Mucosa of rectum (tissue), 2 donors: ENCODE data around the gene UBTD2.

ENCODE experiments used
- H3K27ac ChIP-seq, 2 donors: one replicate each; pipeline ENCODE4 v1.7.0; 2013; ENCODE audit warnings: inconsistent platforms in 2 of 2, low read depth in 2 of 2, low read length in 2 of 2
- H3K27me3 ChIP-seq, 2 donors: one replicate each; pipeline ENCODE4 v1.7.0; 2013; ENCODE audit warnings: low read length in 2 of 2; ENCODE audit not compliant: control insufficient read depth in 2 of 2, insufficient read depth in 2 of 2
- H3K36me3 ChIP-seq, 2 donors: one replicate each; pipeline ENCODE4 v1.7.0; 2013; ENCODE audit warnings: low read length in 2 of 2; ENCODE audit not compliant: control insufficient read depth in 2 of 2, insufficient read depth in 2 of 2
- H3K4me1 ChIP-seq, 2 donors: one replicate each; pipeline ENCODE4 v1.7.0; 2013; ENCODE audit warnings: low read length in 2 of 2, mild to moderate bottlenecking in 1 of 2; ENCODE audit not compliant: control insufficient read depth in 2 of 2, insufficient read depth in 2 of 2
- H3K4me3 ChIP-seq, 2 donors: one replicate each; pipeline ENCODE4 v1.7.0; 2013; ENCODE audit warnings: low read length in 2 of 2
- H3K9ac ChIP-seq, 2 donors: one replicate each; pipeline ENCODE4 v1.7.0; 2013; ENCODE audit warnings: low read length in 2 of 2, low read depth in 1 of 2, mild to moderate bottlenecking in 1 of 2
- H3K9me3 ChIP-seq, 2 donors: one replicate each; pipeline ENCODE4 v1.7.0; 2013; ENCODE audit warnings: low read length in 2 of 2; ENCODE audit not compliant: control insufficient read depth in 2 of 2
- donor health status: healthy.
- donor health status: Normal muscosa, but diverticular disease.

The UBTD2 gene

DNA sequence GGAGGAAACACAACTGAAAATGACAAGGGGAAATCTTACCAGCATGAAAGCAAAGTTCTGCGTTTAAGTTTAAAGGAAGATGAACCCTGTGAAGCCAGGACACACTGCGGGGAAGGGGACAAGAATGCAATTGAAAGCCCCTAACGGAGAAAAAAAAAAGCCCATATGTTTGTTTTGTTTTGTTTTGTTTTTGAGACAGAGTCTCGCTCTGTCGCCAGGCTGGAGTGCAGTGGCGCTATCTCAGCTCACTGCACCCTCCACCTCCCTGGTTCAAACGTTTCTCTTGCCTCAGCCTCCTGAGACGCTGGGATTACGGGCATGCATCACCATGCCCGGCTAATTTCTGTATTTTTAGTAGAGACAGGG, 98.5 kb downstream of the UBTD2 start:
- Histone ChIP-seq H3K9me3 (no peaks in the 10 kb centered on the region), H3K36me3 (no peaks in the 10 kb centered on the region), H3K9ac (peak overlapping the region in 1 of 2 donors; percentile 20), H3K4me3 (peak overlapping the region in 1 of 2 donors; percentile 92), H3K27me3 (no peaks in the 10 kb centered on the region), H3K27ac (peak overlapping the region; percentile 65 to 95), H3K4me1 (peaks cover 15 to 23% of the 10 kb centered on the region in 2 donors)

DNA sequence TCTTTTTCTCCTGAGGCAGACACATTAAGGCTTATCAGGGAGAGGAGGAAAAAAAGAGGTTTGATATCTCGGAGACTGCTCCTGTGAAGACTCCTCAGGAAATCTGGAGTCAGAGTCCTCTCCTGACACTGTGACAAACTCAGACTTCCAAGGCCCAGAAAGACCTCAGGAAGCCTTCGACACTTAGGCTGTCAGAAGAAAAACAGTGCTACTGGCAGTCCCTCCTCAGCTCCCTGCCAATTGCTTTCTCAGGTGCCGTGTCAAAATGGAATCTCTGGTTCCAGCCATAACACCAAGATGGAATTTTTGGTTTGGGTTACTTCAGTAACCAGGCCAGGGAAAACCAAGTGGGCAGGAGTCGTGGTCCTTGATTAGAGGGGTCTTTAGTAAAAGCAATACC, 99.7 kb downstream of the UBTD2 start:
- Histone ChIP-seq H3K9ac (no peak overlapping the region), H3K36me3 (no peaks in the 10 kb centered on the region), H3K27me3 (no peaks in the 10 kb centered on the region), H3K4me3 (no peak overlapping the region), H3K4me1 (peaks cover 22 to 27% of the 10 kb centered on the region in 2 donors), H3K9me3 (no peaks in the 10 kb centered on the region), H3K27ac (no peak overlapping the region)

DNA sequence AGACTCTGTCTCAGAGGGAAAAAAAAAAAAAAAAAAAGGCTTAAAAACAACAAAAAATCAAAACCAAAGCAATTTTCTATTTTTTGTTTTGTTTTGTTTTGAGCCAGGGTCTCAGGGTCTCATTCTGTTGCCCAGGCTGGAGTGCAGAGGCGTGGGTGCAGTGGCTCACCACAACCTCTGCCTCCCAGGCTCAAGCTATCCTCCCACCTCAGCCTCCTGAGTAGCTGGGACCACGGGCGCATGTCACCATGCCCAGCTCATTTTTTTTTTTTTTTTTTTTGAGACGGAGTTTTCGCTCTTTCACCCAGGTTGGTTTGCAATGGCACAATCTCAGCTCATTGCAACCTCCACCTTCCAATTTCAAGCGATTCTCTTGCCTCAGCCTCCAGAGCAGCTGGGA, 101.3 kb downstream of the UBTD2 start:
- Histone ChIP-seq H3K27me3 (no peaks in the 10 kb centered on the region), H3K4me3 (no peak overlapping the region), H3K9ac (no peak overlapping the region), H3K27ac (no peak overlapping the region), H3K9me3 (no peaks in the 10 kb centered on the region), H3K4me1 (peaks cover 23 to 28% of the 10 kb centered on the region in 2 donors), H3K36me3 (no peaks in the 10 kb centered on the region)

DNA sequence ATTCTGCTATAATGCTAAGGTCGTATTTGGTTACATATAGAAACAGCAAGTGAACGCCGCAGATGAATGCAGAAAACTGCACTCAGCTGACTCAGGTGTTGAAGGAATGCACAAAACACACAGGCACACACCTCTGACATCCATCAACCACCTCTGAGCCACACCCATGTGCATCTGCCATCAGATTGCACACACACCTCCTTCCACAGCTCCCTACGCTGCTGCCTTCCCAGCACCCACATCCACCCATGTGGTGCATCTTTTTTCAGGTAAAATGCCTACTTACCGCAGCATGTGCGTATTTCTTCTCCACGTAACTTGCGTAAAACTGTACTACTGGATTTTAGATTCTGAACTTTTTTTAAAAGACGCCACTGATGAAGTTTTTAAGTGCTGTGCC, 102.6 kb downstream of the UBTD2 start:
- H3K9ac ChIP-seq: no peak overlapping the region
- H3K4me3 ChIP-seq: no peak overlapping the region
- H3K36me3 ChIP-seq: no peaks in the 10 kb centered on the region
- H3K27me3 ChIP-seq: no peaks in the 10 kb centered on the region
- H3K4me1 ChIP-seq: peaks cover 13 to 30% of the 10 kb centered on the region in 2 donors
- H3K27ac ChIP-seq: no peak overlapping the region
- H3K9me3 ChIP-seq: no peaks in the 10 kb centered on the region

DNA sequence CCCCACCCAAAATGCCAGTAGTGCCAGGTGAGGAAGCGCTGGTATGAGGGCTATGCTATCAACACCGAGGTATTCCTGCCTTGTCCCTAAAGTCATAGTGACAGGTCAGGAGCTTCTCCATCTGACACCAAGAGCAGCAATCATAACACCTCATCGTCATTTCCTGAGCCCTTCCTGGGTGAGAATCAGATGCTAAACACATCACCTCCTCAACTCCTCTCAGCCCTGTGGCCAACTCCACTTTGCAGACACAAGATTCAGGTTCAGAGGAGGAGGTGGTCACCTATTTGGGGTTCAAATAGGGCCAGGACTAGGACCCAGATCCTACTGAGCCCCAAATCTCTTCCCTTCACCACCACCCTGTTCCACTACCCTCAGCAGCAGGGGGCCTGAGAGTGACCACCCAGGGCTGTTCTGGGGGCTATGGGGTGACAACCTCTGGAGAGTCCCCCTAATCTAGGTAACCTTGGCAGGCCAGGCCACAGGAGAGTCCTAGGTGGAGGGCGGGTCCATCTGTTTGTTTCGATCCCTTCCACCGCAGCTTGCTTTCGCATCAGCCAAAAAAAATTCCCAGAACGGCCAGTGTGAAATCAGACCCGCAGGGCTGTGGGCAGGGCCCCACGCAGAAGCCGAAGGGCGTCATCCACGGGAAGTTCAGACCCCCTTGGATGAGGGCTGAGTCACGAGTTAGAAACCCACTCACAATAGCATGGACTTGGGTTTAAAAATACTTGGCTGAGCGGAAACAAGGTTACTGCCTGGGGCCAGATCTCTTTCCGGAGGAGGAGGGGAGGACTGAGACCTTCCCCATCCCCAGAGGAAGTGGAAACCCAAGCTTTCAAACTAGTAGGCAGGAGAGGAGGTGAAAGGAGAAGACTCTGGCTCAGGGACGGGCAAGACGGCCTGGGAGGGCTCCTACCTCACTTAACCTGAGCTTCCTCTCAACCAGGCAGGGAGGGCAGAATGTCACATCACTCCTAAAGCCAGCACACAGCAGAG, 104.3 kb downstream of the UBTD2 start:
- Histone ChIP-seq H3K4me3 (peak overlapping the region in 1 of 2 donors; percentile 51), H3K27me3 (no peaks in the 10 kb centered on the region), H3K9ac (peak overlapping the region; percentile 10 to 38), H3K27ac (peak overlapping the region; percentile 59 to 88), H3K36me3 (no peaks in the 10 kb centered on the region), H3K4me1 (peaks cover 19 to 37% of the 10 kb centered on the region in 2 donors), H3K9me3 (no peaks in the 10 kb centered on the region)

DNA sequence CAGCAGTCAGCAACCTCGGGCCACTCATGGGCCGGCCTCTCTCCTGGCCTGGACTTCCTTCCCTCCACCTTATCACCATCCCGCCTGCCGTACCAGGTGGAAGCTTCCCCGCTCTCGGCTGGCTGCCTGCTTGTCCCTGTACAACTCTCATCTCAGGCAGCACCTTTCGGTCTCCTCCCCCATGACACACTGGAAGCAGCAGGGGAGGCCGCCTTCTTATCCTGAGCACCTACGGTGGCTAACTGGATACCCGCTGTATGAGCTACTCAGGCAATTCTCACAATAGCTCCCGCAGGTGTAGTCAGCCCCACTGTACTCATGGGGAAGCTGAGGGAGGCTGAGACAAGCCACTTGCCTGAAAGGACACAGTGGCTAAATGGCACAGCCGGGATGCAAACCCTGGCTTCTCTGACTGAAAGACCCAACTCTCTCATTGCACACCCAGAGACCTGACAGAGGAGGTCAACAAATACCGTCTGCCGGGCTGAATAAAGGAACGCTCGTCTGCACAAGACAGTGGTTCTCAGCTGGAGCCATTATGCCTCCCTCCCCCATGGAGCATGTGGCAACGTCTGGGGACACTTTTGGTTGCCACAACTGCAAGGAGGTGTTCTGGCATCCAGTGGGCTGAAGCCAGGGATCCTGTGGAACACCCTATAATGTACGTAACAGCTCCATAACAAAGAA, 105.1 kb downstream of the UBTD2 start:
- H3K27ac ChIP-seq: peak overlapping the region; percentile 59 to 88
- H3K4me1 ChIP-seq: peaks cover 19 to 37% of the 10 kb centered on the region in 2 donors
- H3K27me3 ChIP-seq: no peaks in the 10 kb centered on the region
- H3K9me3 ChIP-seq: no peaks in the 10 kb centered on the region
- H3K4me3 ChIP-seq: peak overlapping the region in 1 of 2 donors; percentile 51
- H3K9ac ChIP-seq: peak overlapping the region in 1 of 2 donors; percentile 8
- H3K36me3 ChIP-seq: no peaks in the 10 kb centered on the region

DNA sequence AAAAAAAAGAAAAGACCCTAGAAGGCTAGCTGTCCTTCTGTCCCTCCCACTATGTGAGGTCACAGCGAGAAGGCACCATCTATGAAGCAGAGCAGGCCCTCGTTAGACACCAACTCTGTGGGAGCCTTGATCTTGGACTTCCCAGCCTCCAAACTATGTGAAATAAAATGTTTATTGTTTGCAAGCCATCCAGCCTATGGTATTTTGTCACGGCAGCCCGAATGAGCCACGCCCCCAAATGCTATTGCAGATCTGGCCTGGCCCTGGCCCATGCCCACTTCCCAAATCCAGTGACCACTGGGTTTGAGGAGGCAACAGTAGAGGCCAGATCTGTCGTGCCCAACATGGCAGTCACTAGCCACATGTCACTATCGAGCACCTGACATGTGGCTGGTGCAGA, 106.4 kb downstream of the UBTD2 start:
- no peaks in the 10 kb centered on the region for H3K27me3 ChIP-seq
- H3K36me3 ChIP-seq: peaks cover under 1 to 2% of the 10 kb centered on the region in 2 donors
- H3K9me3 ChIP-seq: no peaks in the 10 kb centered on the region
- no peak overlapping the region for H3K4me3 ChIP-seq
- peaks cover 19 to 34% of the 10 kb centered on the region in 2 donors for H3K4me1 ChIP-seq
- H3K9ac ChIP-seq: no peak overlapping the region
- no peak overlapping the region for H3K27ac ChIP-seq

DNA sequence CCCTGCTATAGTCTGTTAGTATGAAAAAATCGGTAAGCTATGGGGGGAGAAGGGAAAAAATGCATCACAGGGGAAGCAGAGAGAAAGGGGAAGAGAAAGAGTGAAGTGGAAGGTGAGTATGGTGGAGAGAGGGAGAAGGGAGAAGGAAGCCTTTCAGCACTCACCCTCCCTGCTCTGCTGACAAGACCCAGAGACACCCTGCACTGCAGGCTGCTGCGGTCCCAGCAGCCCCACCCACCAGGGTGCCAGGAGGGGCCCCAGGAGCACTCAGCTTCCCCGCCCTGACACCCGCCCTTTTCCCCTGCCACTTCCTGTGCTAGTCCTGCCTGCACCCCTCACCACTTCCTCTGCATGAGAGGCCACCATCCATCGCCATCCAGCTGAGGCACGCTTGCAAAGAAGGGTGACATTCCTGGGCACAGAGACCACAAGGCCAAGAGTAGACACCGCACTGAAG, 108.3 kb downstream of the UBTD2 start:
- peaks cover 14 to 31% of the 10 kb centered on the region in 2 donors for H3K4me1 ChIP-seq
- H3K27me3 ChIP-seq: no peaks in the 10 kb centered on the region
- peak overlapping the region in 1 of 2 donors; percentile 32 for H3K9ac ChIP-seq
- H3K9me3 ChIP-seq: no peaks in the 10 kb centered on the region
- peak overlapping the region in 1 of 2 donors; percentile 77 for H3K4me3 ChIP-seq
- peak overlapping the region; percentile 28 to 65 for H3K27ac ChIP-seq
- peaks cover 2 to 3% of the 10 kb centered on the region in 2 donors for H3K36me3 ChIP-seq

DNA sequence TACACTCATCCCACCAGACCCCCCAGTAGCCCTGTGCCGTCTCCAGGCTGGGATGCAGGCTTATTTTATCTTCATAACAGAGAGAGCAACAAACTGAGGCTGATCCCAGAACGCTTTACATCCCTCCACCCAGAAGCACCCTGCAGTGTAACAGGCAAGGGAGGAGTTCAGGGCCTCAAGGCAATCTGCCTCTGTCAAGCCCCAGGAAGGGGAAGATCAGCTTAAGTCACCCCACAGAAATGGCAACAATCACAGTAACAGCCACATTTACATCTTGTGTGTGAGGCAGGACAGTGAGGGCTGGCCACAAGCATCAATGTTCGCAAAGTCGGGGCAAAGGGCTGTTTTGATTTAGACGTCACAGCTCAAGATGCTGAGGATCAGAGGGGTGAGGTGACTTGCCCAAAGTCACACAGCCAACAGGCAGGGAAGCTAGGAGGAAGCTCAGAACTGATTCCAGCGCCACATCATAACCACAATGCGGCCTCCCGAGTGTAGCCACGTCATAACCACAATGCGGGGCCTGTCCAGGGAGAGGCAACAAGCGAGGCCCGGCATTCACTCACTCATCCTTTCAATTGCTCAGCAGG, 109.9 kb downstream of the UBTD2 start:
- Histone ChIP-seq H3K27me3 (no peaks in the 10 kb centered on the region), H3K9me3 (no peaks in the 10 kb centered on the region), H3K27ac (peak overlapping the region in 1 of 2 donors; percentile 65), H3K9ac (no peak overlapping the region), H3K4me1 (peaks cover 9 to 23% of the 10 kb centered on the region in 2 donors), H3K4me3 (peak overlapping the region in 1 of 2 donors; percentile 31), H3K36me3 (peaks cover 2 to 3% of the 10 kb centered on the region in 2 donors)
